ENCODE data around the gene PTPRM.

Gene PTPRM

DNA sequence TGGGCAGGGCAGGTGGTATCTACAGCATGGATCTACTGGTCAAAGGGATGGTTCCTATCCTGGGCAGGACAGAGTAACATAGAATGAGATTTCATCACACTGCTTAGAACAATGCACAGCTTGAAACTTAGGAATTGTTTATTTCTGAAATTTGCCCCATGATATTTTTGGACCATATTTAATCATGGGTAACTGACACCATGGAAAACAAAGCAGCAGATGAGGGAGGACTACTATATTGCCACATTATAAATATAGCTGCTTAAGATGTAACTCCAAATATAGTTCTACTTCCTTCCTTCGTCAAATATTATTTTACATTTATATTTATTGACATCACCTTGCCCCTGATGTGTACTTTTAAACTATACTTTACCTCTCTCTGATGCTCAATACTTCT is 254.7 kb downstream of the PTPRM start:
- DNase-seq: no peak
- H3K4me1 Mint-ChIP-seq: no peaks in the 10 kb centered on the region
- no peak for ATAC-seq
- no peaks in the 10 kb centered on the region for H3K27me3 Mint-ChIP-seq
- no peaks in the 10 kb centered on the region for H3K36me3 Mint-ChIP-seq (ENCODE audit: low read depth)
- H3K27ac Mint-ChIP-seq: no peak overlapping the region
- H3K4me3 Mint-ChIP-seq: no peak overlapping the region
- H3K9me3 Mint-ChIP-seq: no peaks in the 10 kb centered on the region

- H3K27me3 Mint-ChIP-seq: no peaks in the 10 kb centered on the region
- H3K27ac Mint-ChIP-seq: no peak overlapping the region
- H3K4me1 Mint-ChIP-seq: no peaks in the 10 kb centered on the region
- DNase-seq (no peak), ATAC-seq (no peak)
- H3K4me3 Mint-ChIP-seq: no peak overlapping the region
- no peaks in the 10 kb centered on the region for H3K9me3 Mint-ChIP-seq
- H3K36me3 Mint-ChIP-seq (ENCODE audit: low read depth): no peaks in the 10 kb centered on the region
Observed at GRCh38 chr18:7822435-7823331, 255.6 kb downstream of the PTPRM start.

DNA sequence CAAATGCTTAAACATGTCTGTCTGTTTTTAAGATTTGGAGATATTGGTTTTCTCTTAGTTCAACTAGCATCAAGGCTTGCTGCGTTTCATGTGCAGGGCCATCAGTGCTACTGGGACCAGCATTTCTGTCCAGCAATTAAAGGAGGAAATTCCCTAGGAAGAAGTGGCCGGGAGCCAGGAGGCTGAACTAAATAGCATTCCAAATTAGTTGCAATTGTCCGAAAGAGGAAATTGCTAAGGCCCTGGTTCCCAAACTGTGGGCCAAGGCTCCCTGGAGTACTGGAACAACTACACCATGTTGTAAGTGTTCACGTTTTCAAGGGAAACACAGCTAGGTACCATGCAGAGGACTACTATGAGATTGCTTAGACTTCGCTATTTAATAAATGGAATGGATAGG is 257.9 kb downstream of the PTPRM start:
- ATAC-seq (no peak), DNase-seq (no peak)
- Mint-ChIP-seq H3K27me3 (no peaks in the 10 kb centered on the region), H3K4me3 (no peak overlapping the region), H3K36me3 (ENCODE audit: low read depth) (no peaks in the 10 kb centered on the region), H3K4me1 (no peaks in the 10 kb centered on the region), H3K9me3 (no peaks in the 10 kb centered on the region), H3K27ac (no peak overlapping the region)

DNA sequence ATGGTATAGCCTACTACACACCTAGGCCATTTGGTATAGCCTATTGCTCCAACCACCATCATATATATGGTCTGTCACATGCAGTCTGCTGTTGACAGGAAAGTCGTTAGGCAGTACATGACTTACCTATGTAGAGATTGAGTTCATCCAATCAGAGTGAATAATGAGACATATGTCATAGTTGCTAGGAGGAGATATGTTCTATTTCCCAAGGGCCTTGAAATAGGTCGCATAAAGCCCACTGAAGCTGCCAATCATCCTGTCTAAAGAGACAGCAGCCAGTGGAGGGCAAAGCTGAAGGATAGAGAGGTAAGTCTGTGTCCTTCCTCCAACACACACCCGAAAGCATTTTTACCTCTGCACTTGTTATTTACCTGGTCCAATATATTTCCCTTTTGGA is 263.4 kb downstream of the PTPRM start:
- DNase-seq (no peak), ATAC-seq (no peak)
- H3K27ac Mint-ChIP-seq: no peak overlapping the region
- H3K9me3 Mint-ChIP-seq: peaks cover 4% of the 10 kb centered on the region
- H3K4me1 Mint-ChIP-seq: no peaks in the 10 kb centered on the region
- no peaks in the 10 kb centered on the region for H3K36me3 Mint-ChIP-seq (ENCODE audit: low read depth)
- H3K27me3 Mint-ChIP-seq: no peaks in the 10 kb centered on the region
- no peak overlapping the region for H3K4me3 Mint-ChIP-seq

DNA sequence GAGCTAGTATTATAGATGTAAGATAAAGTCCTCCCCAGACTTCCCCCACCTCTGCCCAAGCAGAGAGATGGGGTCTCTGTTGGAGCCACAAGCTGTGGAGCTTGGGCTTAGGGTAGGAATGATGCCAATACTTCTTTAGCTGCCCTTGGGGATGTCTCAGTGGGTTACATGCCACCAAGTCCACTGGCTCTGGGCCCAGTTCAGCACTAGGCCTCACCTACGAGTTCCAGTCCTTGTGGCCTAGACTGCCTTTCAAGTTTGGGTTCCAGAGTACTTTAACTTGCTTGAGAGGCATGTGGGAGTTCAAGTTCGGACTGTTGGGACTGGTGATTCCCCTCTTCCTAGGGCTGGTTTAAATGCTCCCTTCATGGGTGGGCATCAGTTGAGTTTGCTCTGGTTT is 272.4 kb downstream of the PTPRM start:
- no peaks in the 10 kb centered on the region for H3K36me3 Mint-ChIP-seq (ENCODE audit: low read depth)
- no peak for DNase-seq
- no peak overlapping the region for H3K4me3 Mint-ChIP-seq
- no peaks in the 10 kb centered on the region for H3K27me3 Mint-ChIP-seq
- H3K9me3 Mint-ChIP-seq: peaks cover 16% of the 10 kb centered on the region
- no peak for ATAC-seq
- no peak overlapping the region for H3K27ac Mint-ChIP-seq
- no peaks in the 10 kb centered on the region for H3K4me1 Mint-ChIP-seq

DNA sequence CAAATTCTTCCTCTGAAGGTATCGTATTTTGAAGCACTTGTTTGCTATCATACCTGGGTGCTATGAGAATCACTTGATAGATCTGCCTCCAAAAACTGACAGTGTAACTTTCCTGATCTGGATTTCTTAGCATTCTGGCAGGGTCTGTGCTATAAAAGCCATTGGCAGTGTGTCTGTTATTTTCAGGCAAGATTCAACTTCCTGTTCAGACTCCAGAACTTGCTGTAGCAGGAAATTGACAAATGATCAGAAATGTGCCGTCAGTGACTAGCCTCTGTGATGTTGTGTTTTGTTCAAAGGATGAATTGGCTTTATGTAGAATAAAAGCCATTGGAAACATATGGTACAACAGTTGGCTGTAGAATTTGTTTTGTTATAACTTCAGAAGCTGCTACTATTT is 273.3 kb downstream of the PTPRM start:
- Mint-ChIP-seq H3K27me3 (no peaks in the 10 kb centered on the region), H3K36me3 (ENCODE audit: low read depth) (no peaks in the 10 kb centered on the region), H3K9me3 (peaks cover 21% of the 10 kb centered on the region), H3K27ac (no peak overlapping the region), H3K4me3 (no peak overlapping the region), H3K4me1 (no peaks in the 10 kb centered on the region)
- ATAC-seq (no peak), DNase-seq (no peak)

- DNase-seq: no peak
- Mint-ChIP-seq H3K4me3 (no peak overlapping the region), H3K27me3 (no peaks in the 10 kb centered on the region), H3K4me1 (no peaks in the 10 kb centered on the region), H3K9me3 (peaks cover 10% of the 10 kb centered on the region), H3K27ac (no peak overlapping the region), H3K36me3 (ENCODE audit: low read depth) (no peaks in the 10 kb centered on the region)
- no peak for ATAC-seq
Observed at GRCh38 chr18:7844017-7844416, 276.9 kb downstream of the PTPRM start.

GRCh38 chr18:7844418-7844817 is 277.3 kb downstream of the PTPRM start:
- ATAC-seq: no peak
- H3K4me3 Mint-ChIP-seq: no peak overlapping the region
- H3K27ac Mint-ChIP-seq: no peak overlapping the region
- no peaks in the 10 kb centered on the region for H3K27me3 Mint-ChIP-seq
- H3K4me1 Mint-ChIP-seq: no peaks in the 10 kb centered on the region
- DNase-seq: no peak
- no peaks in the 10 kb centered on the region for H3K36me3 Mint-ChIP-seq (ENCODE audit: low read depth)
- H3K9me3 Mint-ChIP-seq: peaks cover 10% of the 10 kb centered on the region

DNA sequence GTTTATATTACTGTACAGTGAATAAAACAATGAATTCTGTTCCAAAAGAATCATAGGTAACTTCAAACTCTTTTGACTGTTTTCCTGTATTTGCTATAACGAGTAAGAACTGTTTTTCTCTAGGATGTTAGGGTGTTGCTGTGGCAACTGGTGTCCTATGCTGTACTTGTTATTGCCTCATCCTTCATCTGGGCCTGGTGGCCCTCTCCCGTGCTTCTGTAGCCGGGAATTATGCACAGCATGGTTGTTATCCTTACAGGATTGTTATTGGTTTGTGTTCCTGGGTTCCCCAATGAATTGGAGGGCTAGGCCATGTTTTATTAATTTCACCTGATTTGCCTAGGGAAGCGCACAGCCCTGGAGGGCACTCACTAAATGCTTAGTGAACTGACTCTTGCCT is 279.2 kb downstream of the PTPRM start:
- Mint-ChIP-seq H3K36me3 (ENCODE audit: low read depth) (no peaks in the 10 kb centered on the region), H3K4me1 (no peaks in the 10 kb centered on the region), H3K27me3 (no peaks in the 10 kb centered on the region), H3K9me3 (peaks cover 15% of the 10 kb centered on the region), H3K4me3 (no peak overlapping the region), H3K27ac (no peak overlapping the region)
- DNase-seq (no peak), ATAC-seq (no peak)

DNA sequence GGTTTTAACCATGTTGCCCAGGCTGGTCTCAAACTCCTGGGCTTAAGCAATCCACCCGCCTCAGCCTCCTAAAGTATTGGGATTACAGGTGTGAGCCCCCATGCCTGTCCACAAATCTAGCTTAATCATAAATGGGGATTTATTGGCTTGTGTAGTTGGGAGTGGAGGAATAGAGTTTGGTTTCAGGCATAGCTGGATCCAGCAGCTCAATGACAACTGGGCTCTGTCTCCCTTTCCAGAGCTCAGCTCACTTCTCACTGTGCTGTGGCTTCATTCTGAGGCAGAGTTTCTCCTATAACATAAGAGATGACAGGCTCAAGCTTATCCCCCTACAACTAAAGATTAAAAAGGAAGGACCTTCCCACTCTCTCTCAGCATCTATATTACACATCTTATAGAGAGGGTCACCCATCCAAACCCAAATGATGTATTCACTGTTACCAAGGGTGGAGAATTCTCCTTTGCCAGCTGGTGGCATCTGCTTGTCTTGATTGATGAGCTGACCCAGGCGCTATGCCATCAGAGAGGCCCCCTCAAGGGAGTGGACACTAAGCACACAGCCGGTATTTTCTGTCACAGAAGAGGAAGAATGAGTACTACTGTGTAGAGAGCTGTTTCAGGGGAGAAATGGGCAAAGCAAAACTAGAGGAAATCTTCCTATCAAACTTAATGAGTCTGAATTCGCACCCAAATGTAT is 280.4 kb downstream of the PTPRM start:
- H3K4me3 Mint-ChIP-seq: no peak overlapping the region
- peaks cover 20% of the 10 kb centered on the region for H3K9me3 Mint-ChIP-seq
- DNase-seq (no peak), ATAC-seq (no peak)
- H3K27ac Mint-ChIP-seq: no peak overlapping the region
- H3K27me3 Mint-ChIP-seq: no peaks in the 10 kb centered on the region
- H3K36me3 Mint-ChIP-seq (ENCODE audit: low read depth): no peaks in the 10 kb centered on the region
- no peaks in the 10 kb centered on the region for H3K4me1 Mint-ChIP-seq

DNA sequence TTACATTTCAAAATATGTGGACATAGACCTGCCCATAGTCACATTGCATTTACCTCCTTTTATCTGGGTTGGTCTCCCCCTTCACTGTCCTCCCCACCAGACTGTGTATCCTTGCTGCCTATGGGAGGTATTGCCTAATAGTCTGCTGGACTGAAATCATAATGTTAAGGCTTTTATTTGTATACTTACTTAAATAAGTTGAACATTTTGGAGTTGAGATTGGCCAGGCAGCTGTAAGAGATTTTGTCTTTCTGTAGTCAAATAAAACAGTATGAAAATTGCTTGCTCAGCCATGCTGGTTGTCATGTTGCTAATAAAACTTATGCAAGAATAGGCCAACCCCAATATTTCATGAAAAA is 280.9 kb downstream of the PTPRM start:
- Mint-ChIP-seq H3K4me3 (no peak overlapping the region), H3K27me3 (no peaks in the 10 kb centered on the region), H3K36me3 (ENCODE audit: low read depth) (no peaks in the 10 kb centered on the region), H3K27ac (no peak overlapping the region), H3K9me3 (peaks cover 20% of the 10 kb centered on the region), H3K4me1 (no peaks in the 10 kb centered on the region)
- ATAC-seq (no peak), DNase-seq (no peak)

DNA sequence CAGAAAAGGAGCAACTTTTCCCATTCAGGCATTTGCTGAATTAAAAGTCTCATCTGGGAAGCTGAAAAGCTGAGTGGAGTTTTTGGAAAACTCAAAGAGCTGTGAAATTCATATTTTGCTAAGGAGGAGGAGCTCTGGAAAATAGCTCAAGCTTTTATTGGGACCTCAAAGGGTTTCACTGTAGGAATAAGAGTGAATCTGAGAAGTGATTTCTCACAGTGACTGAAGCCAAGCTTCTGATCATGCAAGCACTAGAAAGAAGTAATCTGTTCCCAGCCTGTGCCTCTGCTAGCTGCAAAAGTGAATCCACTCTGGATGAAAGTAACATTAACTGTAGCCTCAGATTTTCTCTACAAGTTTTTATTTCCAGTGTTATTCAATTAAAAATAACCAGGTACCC is 283.3 kb downstream of the PTPRM start:
- H3K4me1 Mint-ChIP-seq: no peaks in the 10 kb centered on the region
- H3K9me3 Mint-ChIP-seq: peaks cover 15% of the 10 kb centered on the region
- H3K27ac Mint-ChIP-seq: no peak overlapping the region
- H3K27me3 Mint-ChIP-seq: no peaks in the 10 kb centered on the region
- no peak overlapping the region for H3K4me3 Mint-ChIP-seq
- ATAC-seq: no peak
- DNase-seq: no peak
- no peaks in the 10 kb centered on the region for H3K36me3 Mint-ChIP-seq (ENCODE audit: low read depth)

- Mint-ChIP-seq H3K36me3 (ENCODE audit: low read depth) (no peaks in the 10 kb centered on the region), H3K27ac (no peak overlapping the region)
- no peak for ATAC-seq
Observed at GRCh38 chr18:7855028-7855427, 287.9 kb downstream of the PTPRM start.

GRCh38 chr18:7855671-7856070 is 288.6 kb downstream of the PTPRM start:
- no peaks in the 10 kb centered on the region for H3K36me3 Mint-ChIP-seq (ENCODE audit: low read depth)
- no peaks in the 10 kb centered on the region for H3K27me3 Mint-ChIP-seq
- no peak overlapping the region for H3K27ac Mint-ChIP-seq
- no peak overlapping the region for H3K4me3 Mint-ChIP-seq
- DNase-seq (no peak), ATAC-seq (no peak)
- H3K4me1 Mint-ChIP-seq: no peaks in the 10 kb centered on the region
- H3K9me3 Mint-ChIP-seq: peaks cover 10% of the 10 kb centered on the region

More at GRCh38 chr18:7855028-7855427, 287.9 kb downstream of the PTPRM start:
- Mint-ChIP-seq H3K27me3 (no peaks in the 10 kb centered on the region), H3K9me3 (peaks cover 10% of the 10 kb centered on the region), H3K4me3 (no peak overlapping the region), H3K4me1 (no peaks in the 10 kb centered on the region)
- no peak for DNase-seq

DNA sequence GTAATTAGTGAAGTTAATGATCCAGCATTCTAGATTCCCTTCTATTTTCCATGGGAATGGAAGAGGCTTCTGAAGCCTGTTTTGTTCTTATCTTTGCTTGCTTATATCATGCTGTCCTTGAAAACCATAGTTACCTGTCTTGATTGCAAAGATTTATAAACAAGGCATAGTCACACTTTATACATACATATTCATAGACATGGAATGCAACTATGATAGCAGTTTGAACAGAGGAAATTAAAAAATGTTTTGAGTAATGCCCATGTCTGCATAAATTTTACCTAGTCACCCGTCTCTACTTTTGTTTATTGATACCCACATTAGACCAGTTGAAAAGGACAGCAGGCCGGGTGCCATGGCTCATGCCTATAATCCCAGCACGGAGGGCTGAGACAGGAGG is 289.0 kb downstream of the PTPRM start:
- DNase-seq: no peak
- Mint-ChIP-seq H3K36me3 (ENCODE audit: low read depth) (no peaks in the 10 kb centered on the region), H3K9me3 (peaks cover 7% of the 10 kb centered on the region), H3K4me3 (no peak overlapping the region), H3K27ac (no peak overlapping the region), H3K27me3 (no peaks in the 10 kb centered on the region), H3K4me1 (no peaks in the 10 kb centered on the region)
- ATAC-seq: no peak

All from activated naive CD8-positive, alpha-beta T cell treated with anti-CD3 and anti-CD28 coated beads, Interleukin-2, amount 50 U/mL, for 24 hours (primary cell).